Motor neuron (in vitro differentiated cells): ENCODE data around the gene PTCD2. TPM values are rescaled to one million over a fixed set of nuclear protein-coding genes. Genes with fewer than 3 reads are reported as not detected.

Experiments used
- ATAC-seq, 8 experiments: fragments of 200-7000 bp; cut with Tn5 transposase; replicated peaks in 6 of 8; 2 replicates each; pipeline ENCODE4 v1.8.0; 2021; ENCODE audit warnings: mild to moderate bottlenecking in 8 of 8, moderate library complexity in 8 of 8
- H3K27ac ChIP-seq, 2 donors: fragments of 250-450 bp; sonication (Bioruptor Pico); 2 replicates each; pipeline ENCODE4 v1.9.0; 2021; ENCODE audit warnings: antibody characterized with exemption in 2 of 2, mild to moderate bottlenecking in 2 of 2, moderate library complexity in 1 of 2
- H3K4me1 ChIP-seq, 2 donors: fragments of 250-450 bp; sonication (Bioruptor Pico); replicated peaks in 1 of 2; 2 replicates each; pipeline ENCODE4 v1.6.1; 2021; ENCODE audit warnings: antibody characterized with exemption in 2 of 2, mild to moderate bottlenecking in 2 of 2, moderate library complexity in 1 of 2
- H3K4me3 ChIP-seq, 5 donors: fragments of 250-450 bp; sonication (Bioruptor Pico); 2 replicates each; pipeline ENCODE4 v1.9.0; 2021; ENCODE audit warnings: antibody characterized with exemption in 5 of 5, mild to moderate bottlenecking in 5 of 5, moderate library complexity in 4 of 5
- WGBS, 10 experiments: fragments of 450-650 bp; shearing (Covaris generic); methylation state at CpG; one replicate each; pipeline ENCODE4 v1.0.0; 2022; 5-methylcytosine and 5-hydroxymethylcytosine counted together
- in situ Hi-C, 9 experiments: fragments of 400-800 bp; cut with MboI; loops; one replicate each; pipeline ENCODE4 v1.15.0; 2021; ENCODE audit warnings: low sequenced_read_pairs in 9 of 9, low pct_unique_long_range_greater_than_20kb in 2 of 9; ENCODE audit not compliant: unreplicated experiment in 9 of 9
- total RNA-seq, 8 experiments: library from RNA; unstranded; fragments of 300-600 nt; gene quantifications; 2 replicates each; pipeline versions ENCODE4 v1.2.3 to v1.2.4, GENCODE V29; 2022

Gene PTCD2
- total RNA-seq, 8 experiments from 2014 or later, result 4.8 to 20.6 (median 8.5) TPM

GRCh38 chr5:72328172-72328571, 8.0 kb downstream of the PTCD2 start:
- in situ Hi-C loops, result no loop called here
- ATAC-seq, result peak in 4 of 8 experiments; percentile 58 to 99 (median 76)
- no peak overlapping the region for H3K4me3 ChIP-seq
- no peaks in the 10 kb centered on the region for H3K4me1 ChIP-seq
- H3K27ac ChIP-seq, result no peak overlapping the region

GRCh38 chr5:72330712-72331111, 10.5 kb downstream of the PTCD2 start:
- no peak for ATAC-seq
- WGBS, 10 experiments, result 67 to 89% (median 83%) methylated on average over 1 of the region's 1 CpG; no CpG with 5 or more reads in 2 of the 10 experiments
- Histone ChIP-seq H3K4me3 (no peak overlapping the region), H3K27ac (no peak overlapping the region), H3K4me1 (no peaks in the 10 kb centered on the region)
- in situ Hi-C loops, result no loop called here

GRCh38 chr5:72337159-72337558, 17.0 kb downstream of the PTCD2 start:
- 80 to 100% (median 86%) methylated on average over 1 of the region's 1 CpG; no CpG with 5 or more reads in 7 of the 10 experiments for WGBS, 10 experiments
- Histone ChIP-seq H3K4me3 (no peak overlapping the region), H3K27ac (no peak overlapping the region), H3K4me1 (no peaks in the 10 kb centered on the region)
- in situ Hi-C loops, result no loop called here
- no peak for ATAC-seq

GRCh38 chr5:72338689-72339209, 18.6 kb downstream of the PTCD2 start:
- ATAC-seq, result no peak
- in situ Hi-C loops, result no loop called here
- Histone ChIP-seq H3K4me1 (no peaks in the 10 kb centered on the region), H3K27ac (no peak overlapping the region), H3K4me3 (no peak overlapping the region)
- 72 to 100% (median 88%) methylated on average over 1 to 4 of the region's 4 CpGs for WGBS, 10 experiments

- H3K27ac ChIP-seq, result no peak overlapping the region
- ATAC-seq, result no peak
- in situ Hi-C loops, result no loop called here
- H3K4me1 ChIP-seq, result no peaks in the 10 kb centered on the region
- H3K4me3 ChIP-seq, result no peak overlapping the region
- 80 to 100% (median 100%) methylated on average over 1 to 2 of the region's 2 CpGs; no CpG with 5 or more reads in 2 of the 10 experiments for WGBS, 10 experiments
Measured at GRCh38 chr5:72346398-72346797, 26.2 kb downstream of the PTCD2 start.

- ATAC-seq, result peak in 3 of 8 experiments; percentile 30 to 99 (median 99)
- 4 to 100% (median 99%) methylated on average over 1 to 4 of the region's 4 CpGs for WGBS, 10 experiments
- Histone ChIP-seq H3K4me1 (no peaks in the 10 kb centered on the region), H3K27ac (no peak overlapping the region), H3K4me3 (no peak overlapping the region)
- in situ Hi-C loops, result no loop called here
Measured at GRCh38 chr5:72347801-72348308, 27.7 kb downstream of the PTCD2 start.

- in situ Hi-C loops, result loop anchor here in 7 of 9 experiments (25.0 kb wide), 5 partner anchors 161 to 511 kb away; partner anchors contain the start of genes TNPO1 (in 2 of the 7) and ZNF366 (in 2 of the 7)
- no peak overlapping the region for H3K27ac ChIP-seq
Measured at GRCh38 chr5:72351376-72351775, 31.2 kb downstream of the PTCD2 start.

GRCh38 chr5:72352616-72353015, 32.4 kb downstream of the PTCD2 start:
- Histone ChIP-seq H3K4me1 (no peaks in the 10 kb centered on the region), H3K27ac (no peak overlapping the region), H3K4me3 (no peak overlapping the region)
- in situ Hi-C loops, result loop anchor here in 7 of 9 experiments (25.0 kb wide), 5 partner anchors 160 to 510 kb away; partner anchors contain the start of genes TNPO1 (in 2 of the 7) and ZNF366 (in 2 of the 7)
- ATAC-seq, result no peak
- 86 to 100% (median 100%) methylated on average over 1 of the region's 1 CpG for WGBS, 10 experiments

More at GRCh38 chr5:72351376-72351775, 31.2 kb downstream of the PTCD2 start:
- Histone ChIP-seq H3K4me3 (no peak overlapping the region), H3K4me1 (no peaks in the 10 kb centered on the region)
- 62 to 100% (median 92%) methylated on average over 1 to 2 of the region's 2 CpGs; no CpG with 5 or more reads in 3 of the 10 experiments for WGBS, 10 experiments
- ATAC-seq, result no peak

GRCh38 chr5:72353046-72353445, 32.9 kb downstream of the PTCD2 start:
- no peak for ATAC-seq
- in situ Hi-C loops, result loop anchor here in 7 of 9 experiments (25.0 kb wide), 5 partner anchors 159 to 509 kb away; partner anchors contain the start of genes TNPO1 (in 2 of the 7) and ZNF366 (in 2 of the 7)
- Histone ChIP-seq H3K4me1 (no peaks in the 10 kb centered on the region), H3K27ac (no peak overlapping the region), H3K4me3 (no peak overlapping the region)

- H3K4me1 ChIP-seq, result no peaks in the 10 kb centered on the region
- no peak overlapping the region for H3K4me3 ChIP-seq
- peak; percentile 61 to 99 (median 84) for ATAC-seq
- in situ Hi-C loops, result loop anchor here in 7 of 9 experiments (25.0 kb wide), 5 partner anchors 156 to 506 kb away; partner anchors contain the start of genes TNPO1 (in 2 of the 7) and ZNF366 (in 2 of the 7)
- H3K27ac ChIP-seq, result no peak overlapping the region
- WGBS, 10 experiments, result 43 to 82% (median 67%) methylated on average over 1 to 5 of the region's 5 CpGs
Measured at GRCh38 chr5:72355706-72356299, 35.6 kb downstream of the PTCD2 start.

GRCh38 chr5:72356361-72356760, 36.2 kb downstream of the PTCD2 start:
- no peak for ATAC-seq
- 50 to 100% (median 100%) methylated on average over 1 of the region's 1 CpG; no CpG with 5 or more reads in 3 of the 10 experiments for WGBS, 10 experiments
- in situ Hi-C loops, result loop anchor here in 7 of 9 experiments (25.0 kb wide), 5 partner anchors 156 to 506 kb away; partner anchors contain the start of genes TNPO1 (in 2 of the 7) and ZNF366 (in 2 of the 7)
- H3K4me3 ChIP-seq, result no peak overlapping the region
- no peaks in the 10 kb centered on the region for H3K4me1 ChIP-seq
- no peak overlapping the region for H3K27ac ChIP-seq

- ATAC-seq, result no peak
- Histone ChIP-seq H3K4me1 (peaks cover 0 to 6% of the 10 kb centered on the region in 2 donors), H3K4me3 (no peak overlapping the region), H3K27ac (no peak overlapping the region)
- in situ Hi-C loops, result loop anchor here in 7 of 9 experiments (25.0 kb wide), 5 partner anchors 153 to 503 kb away; partner anchors contain the start of genes TNPO1 (in 2 of the 7) and ZNF366 (in 2 of the 7)
Measured at GRCh38 chr5:72358925-72359324, 38.8 kb downstream of the PTCD2 start.

- no peak overlapping the region for H3K4me3 ChIP-seq
- in situ Hi-C loops, result loop anchor here in 7 of 9 experiments (25.0 kb wide), 5 partner anchors 152 to 502 kb away; partner anchors contain the start of genes TNPO1 (in 2 of the 7) and ZNF366 (in 2 of the 7)
- 80 to 100% (median 100%) methylated on average over 1 of the region's 1 CpG; no CpG with 5 or more reads in 5 of the 10 experiments for WGBS, 10 experiments
- H3K27ac ChIP-seq, result no peak overlapping the region
- peaks cover 0 to 8% of the 10 kb centered on the region in 2 donors for H3K4me1 ChIP-seq
- no peak for ATAC-seq
Measured at GRCh38 chr5:72359886-72360285, 39.7 kb downstream of the PTCD2 start.
